Tibial nerve (tissue), 4 donors: ENCODE measurements around the gene MRPL45.

Experiments used
- CTCF ChIP-seq, 5 experiments: fragments of 200-600 bp in 3 of 5; fragments of 450-650 bp in 2 of 5; sonication (generic) in 3 of 5; IDR thresholded peaks; one replicate each; pipeline ENCODE4 v1.5.1; 2016 to 2019; ENCODE audit warnings: antibody characterized with exemption in 5 of 5, mild to moderate bottlenecking in 3 of 5, moderate library complexity in 2 of 5
- EP300 ChIP-seq, 2 donors: sonication (generic); formaldehyde crosslinking; IDR thresholded peaks; one replicate each; pipeline ENCODE4 v1.6.1; 2017; ENCODE audit warnings: antibody characterized with exemption in 2 of 2, mild to moderate bottlenecking in 1 of 2
- POLR2A ChIP-seq, 2 donors: fragments of 450-650 bp; IDR thresholded peaks; one replicate each; pipeline ENCODE4 v1.6.1; 2017; ENCODE audit warnings: antibody characterized with exemption in 2 of 2, mild to moderate bottlenecking in 2 of 2, moderate library complexity in 2 of 2

- TF ChIP-seq CTCF (IDR thresholded peaks at IDR 0.05): no peak
- TF ChIP-seq POLR2A (IDR thresholded peaks at IDR 0.05): no peak
- no peak for TF ChIP-seq EP300 (IDR thresholded peaks at IDR 0.05)
These were observed 42.9 kb downstream of the MRPL45 start for GRCh38 chr17:38339891-38340290.
